ENCODE results near the gene NFX1. TPM values are rescaled to one million over a fixed set of nuclear protein-coding genes. Genes with fewer than 3 reads are reported as not detected.
"Not testable (repeated sequence)": the region's sequence is repeated elsewhere in the genome, so short reads cannot be mapped to it uniquely, and the experiment has no call there.

The NFX1 gene
- total RNA-seq, 1 experiment from 2014 or later, result 14.0 TPM

DNA sequence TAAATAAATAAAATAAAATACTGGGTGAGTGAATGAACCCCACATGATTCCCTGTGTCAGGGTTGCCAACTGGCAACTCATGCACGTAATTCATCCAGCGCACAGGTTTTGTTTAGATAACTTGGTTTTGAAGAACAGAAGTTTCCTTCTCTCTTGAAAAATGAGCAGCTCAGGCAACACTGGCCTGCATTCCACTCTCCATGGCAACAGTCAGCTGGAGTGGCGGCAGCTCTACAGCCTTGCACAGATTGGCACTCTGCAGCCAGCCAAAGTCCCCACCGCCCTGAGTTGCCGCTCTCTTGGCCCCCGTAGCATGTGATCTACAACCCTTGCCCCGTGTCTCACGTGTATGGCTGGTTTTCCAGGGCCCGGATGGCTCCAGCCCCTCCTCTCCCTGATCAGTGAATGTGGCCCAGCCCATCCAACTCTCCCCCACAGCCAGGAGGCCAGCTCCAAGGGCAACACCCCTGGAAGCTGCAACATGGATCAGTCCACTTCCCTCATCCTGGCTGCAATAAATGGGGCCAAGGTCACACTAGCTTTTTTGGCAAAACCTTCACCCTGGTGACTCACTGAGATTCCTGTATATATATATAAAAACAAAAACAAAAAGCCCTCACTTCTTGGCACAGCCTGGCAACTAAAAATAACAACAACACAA, 100.9 kb downstream of the NFX1 start:
- not testable (repeated sequence) for H3K27me3 ChIP-seq (ENCODE audit: control insufficient read depth, insufficient read depth, low read length); H3K4me3 ChIP-seq (ENCODE audit: insufficient read depth, low read depth, low read length); H3K36me3 ChIP-seq (replicated peaks; ENCODE audit: control insufficient read depth, insufficient read depth, low read length)
- peak; percentile 35 for DNase-seq

DNA sequence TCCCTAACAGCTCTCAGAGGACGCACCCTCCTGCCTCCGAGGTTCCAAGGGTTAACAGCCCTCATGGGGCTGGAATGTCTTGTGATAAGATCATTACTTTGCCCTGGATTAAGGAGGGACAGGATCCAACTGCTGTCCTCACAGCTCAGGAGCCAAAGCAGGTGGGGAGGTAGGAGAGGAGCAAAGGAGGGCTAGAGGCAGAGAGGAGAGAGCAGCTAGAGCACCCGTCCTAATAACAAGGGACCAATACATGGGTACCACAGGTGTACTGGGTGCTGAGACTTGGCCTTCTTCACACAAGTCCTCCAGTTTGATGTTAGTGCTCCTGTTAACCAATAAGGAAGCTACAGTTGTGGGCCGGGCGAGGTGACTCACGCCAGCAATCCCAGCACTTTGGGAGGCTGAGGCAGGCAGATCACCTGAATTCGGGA, 102.3 kb downstream of the NFX1 start:
- not testable (repeated sequence) for H3K36me3 ChIP-seq (replicated peaks; ENCODE audit: control insufficient read depth, insufficient read depth, low read length); H3K4me3 ChIP-seq (ENCODE audit: insufficient read depth, low read depth, low read length); H3K27me3 ChIP-seq (ENCODE audit: control insufficient read depth, insufficient read depth, low read length); DNase-seq

DNA sequence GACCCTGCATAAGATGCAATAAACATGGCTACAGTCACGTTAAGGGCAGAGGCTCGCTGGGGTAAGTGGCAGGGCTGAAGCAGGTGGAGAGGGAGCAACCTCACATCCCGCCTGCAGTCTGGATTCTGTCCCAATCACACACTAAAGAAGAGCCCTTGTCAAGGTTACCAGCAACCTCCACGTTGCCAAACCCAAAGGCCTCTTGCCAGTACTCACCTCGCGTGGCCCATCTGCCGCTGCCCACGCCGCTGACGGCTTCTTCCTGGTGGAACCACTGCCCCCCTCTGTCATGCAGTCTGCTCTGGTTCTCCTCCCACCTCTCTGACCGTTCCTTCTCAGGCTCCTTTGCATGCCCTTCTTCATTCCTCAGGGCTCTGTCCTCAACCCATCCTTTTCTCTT, 103.3 kb downstream of the NFX1 start:
- Histone ChIP-seq H3K27me3 (ENCODE audit: control insufficient read depth, insufficient read depth, low read length) (no peaks in the 10 kb centered on the region), H3K36me3 (replicated peaks; ENCODE audit: control insufficient read depth, insufficient read depth, low read length) (no peaks in the 10 kb centered on the region), H3K4me3 (ENCODE audit: insufficient read depth, low read depth, low read length) (no peak overlapping the region)
- DNase-seq, result no peak

DNA sequence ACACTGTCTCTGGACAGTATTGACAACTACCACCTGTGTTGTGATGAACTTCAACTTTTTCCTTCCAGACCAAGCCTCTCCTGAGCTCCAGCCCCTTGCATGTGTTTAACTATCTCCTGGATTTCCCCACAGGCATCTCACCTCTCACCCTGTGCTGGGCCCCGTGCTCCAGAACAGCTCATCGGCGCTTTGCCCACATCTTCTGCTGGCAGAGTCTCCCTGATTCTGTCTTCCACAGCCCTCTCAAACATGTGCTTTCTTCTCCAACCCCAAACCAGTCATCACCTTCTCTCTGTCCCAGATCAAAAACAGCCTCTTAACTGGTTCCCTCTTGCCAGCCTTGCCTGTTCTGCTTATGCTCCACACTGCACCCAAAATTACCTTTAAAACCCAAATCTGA, 103.7 kb downstream of the NFX1 start:
- H3K27me3 ChIP-seq (ENCODE audit: control insufficient read depth, insufficient read depth, low read length); DNase-seq; H3K36me3 ChIP-seq (replicated peaks; ENCODE audit: control insufficient read depth, insufficient read depth, low read length); H3K4me3 ChIP-seq (ENCODE audit: insufficient read depth, low read depth, low read length): not testable (repeated sequence)

DNA sequence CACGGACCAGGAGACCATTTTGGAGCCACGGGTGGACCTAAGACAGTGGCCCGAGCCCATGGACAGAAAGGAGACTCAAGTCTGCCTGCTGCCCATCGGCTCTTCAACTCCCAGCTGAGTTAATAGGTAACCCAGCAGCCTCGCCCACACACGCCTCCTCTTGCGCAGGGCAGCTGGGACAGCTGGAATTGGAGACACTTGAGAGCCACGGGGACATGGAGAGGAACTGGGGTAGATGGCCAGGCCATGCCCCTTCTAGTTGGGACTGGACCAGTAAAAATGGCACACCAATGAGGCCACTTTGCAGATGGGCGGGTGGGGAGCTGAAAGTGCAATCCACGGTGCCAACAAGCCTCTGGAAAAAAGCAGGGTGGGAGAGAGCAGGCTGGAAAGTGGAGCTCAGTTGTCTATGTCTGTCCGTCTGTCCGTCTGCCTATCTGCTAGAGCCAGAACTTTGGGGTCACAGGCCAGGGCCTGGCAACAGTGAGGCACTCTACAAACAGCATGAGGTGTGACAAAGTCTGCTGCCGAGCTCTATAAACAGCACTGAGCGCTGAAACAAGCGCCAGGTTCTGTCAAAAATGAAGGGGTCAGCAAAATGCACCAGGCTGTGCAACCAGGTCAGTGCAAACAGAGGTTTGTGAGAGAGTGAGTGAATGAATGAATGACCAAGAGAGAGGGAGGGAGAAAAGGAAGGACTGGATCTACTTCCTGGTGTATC, 105.0 kb downstream of the NFX1 start:
- not testable (repeated sequence) for DNase-seq; H3K4me3 ChIP-seq (ENCODE audit: insufficient read depth, low read depth, low read length); H3K27me3 ChIP-seq (ENCODE audit: control insufficient read depth, insufficient read depth, low read length); H3K36me3 ChIP-seq (replicated peaks; ENCODE audit: control insufficient read depth, insufficient read depth, low read length)

DNA sequence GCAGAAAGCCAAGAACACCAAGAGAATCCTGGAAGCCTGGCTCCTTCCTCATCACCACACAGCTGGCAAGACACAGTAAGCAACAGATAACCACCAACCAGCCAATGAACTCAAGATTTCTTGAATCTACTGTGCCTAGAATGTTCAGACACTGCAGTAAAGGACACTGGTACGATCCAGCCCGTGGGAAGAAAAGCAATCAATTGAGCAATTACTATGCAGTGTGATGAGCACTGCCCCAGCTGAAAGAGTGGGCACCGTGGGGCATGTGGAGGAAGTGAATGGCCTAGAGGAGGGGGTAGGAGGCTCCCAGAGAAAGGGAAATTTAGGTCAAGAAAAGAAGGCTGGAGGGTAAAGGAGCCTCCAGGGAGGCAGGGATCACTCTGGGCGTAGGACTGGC, 107.5 kb downstream of the NFX1 start:
- not testable (repeated sequence) for H3K4me3 ChIP-seq (ENCODE audit: insufficient read depth, low read depth, low read length); H3K36me3 ChIP-seq (replicated peaks; ENCODE audit: control insufficient read depth, insufficient read depth, low read length); DNase-seq

DNA sequence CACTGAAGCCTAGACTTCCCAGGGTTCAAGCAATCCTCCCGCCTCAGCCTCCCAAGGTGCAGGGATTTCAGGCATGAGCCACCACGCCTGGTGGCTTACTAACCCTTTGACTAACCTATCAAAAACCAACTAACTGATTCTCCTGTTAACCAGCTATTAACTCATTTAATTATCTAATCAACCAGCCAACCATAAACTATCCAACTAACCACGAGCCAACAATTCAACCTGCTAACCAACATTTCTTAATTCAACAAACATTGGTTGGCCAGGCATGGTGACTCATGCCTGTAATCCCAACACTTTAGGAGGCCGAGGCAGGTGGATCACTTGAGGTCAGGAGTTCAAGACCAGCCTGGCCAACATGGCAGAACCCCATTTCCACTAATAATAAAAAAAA, 108.7 kb downstream of the NFX1 start:
- not testable (repeated sequence) for H3K4me3 ChIP-seq (ENCODE audit: insufficient read depth, low read depth, low read length); H3K27me3 ChIP-seq (ENCODE audit: control insufficient read depth, insufficient read depth, low read length); DNase-seq; H3K36me3 ChIP-seq (replicated peaks; ENCODE audit: control insufficient read depth, insufficient read depth, low read length)

More for the DNA sequence above, 107.5 kb downstream of the NFX1 start:
- H3K27me3 ChIP-seq (ENCODE audit: control insufficient read depth, insufficient read depth, low read length), result not testable (repeated sequence)

DNA sequence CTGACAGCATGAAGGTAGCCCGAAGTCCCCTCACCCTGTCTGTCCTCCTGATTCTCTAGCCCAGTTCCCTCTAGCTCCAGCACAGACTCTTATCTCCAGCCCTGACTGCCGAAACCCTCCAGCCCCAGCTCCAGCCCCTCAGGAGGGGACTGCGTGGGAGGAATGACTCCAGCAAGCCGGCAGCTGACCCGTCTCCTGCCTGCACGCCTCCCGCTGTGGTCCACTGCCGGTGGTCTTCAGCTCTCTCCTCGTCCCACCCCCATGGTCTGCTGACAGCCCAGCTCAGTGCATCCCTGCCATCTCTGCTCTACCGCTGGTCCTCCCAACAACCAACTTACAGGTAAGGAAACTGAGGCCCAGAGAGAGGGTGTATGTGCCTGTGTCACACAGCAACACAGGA, 111.5 kb downstream of the NFX1 start:
- not testable (repeated sequence) for H3K27me3 ChIP-seq (ENCODE audit: control insufficient read depth, insufficient read depth, low read length); DNase-seq; H3K4me3 ChIP-seq (ENCODE audit: insufficient read depth, low read depth, low read length); H3K36me3 ChIP-seq (replicated peaks; ENCODE audit: control insufficient read depth, insufficient read depth, low read length)

DNA sequence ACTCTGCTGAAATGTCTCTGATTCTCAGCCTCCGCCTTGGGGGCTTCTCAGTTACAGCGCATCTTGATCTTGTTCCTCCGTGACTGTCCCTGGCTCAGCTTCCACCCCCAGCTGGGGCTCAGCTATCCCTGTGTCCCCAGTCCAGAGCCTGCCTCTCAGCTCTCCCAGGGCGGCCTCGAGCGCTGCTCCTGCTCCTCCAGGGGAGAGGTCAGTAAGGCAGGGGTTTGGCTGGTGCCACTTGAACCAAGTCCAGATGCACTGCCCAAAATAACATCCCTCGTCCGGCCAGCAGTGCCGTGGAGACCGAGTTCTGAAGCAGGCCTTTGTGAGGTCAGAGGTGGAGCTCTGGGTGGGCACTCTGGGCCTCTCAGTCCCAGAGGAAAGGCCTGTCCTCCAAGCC, 112.1 kb downstream of the NFX1 start, which contains the start of gene AQP7:
Gene AQP7 (minus strand): TSS at position 198 of the 400 bp plus-strand sequence. CDS start 1,306 bp downstream, outside the sequence.
- H3K4me3 ChIP-seq (ENCODE audit: insufficient read depth, low read depth, low read length); H3K36me3 ChIP-seq (replicated peaks; ENCODE audit: control insufficient read depth, insufficient read depth, low read length): not testable (repeated sequence)

DNA sequence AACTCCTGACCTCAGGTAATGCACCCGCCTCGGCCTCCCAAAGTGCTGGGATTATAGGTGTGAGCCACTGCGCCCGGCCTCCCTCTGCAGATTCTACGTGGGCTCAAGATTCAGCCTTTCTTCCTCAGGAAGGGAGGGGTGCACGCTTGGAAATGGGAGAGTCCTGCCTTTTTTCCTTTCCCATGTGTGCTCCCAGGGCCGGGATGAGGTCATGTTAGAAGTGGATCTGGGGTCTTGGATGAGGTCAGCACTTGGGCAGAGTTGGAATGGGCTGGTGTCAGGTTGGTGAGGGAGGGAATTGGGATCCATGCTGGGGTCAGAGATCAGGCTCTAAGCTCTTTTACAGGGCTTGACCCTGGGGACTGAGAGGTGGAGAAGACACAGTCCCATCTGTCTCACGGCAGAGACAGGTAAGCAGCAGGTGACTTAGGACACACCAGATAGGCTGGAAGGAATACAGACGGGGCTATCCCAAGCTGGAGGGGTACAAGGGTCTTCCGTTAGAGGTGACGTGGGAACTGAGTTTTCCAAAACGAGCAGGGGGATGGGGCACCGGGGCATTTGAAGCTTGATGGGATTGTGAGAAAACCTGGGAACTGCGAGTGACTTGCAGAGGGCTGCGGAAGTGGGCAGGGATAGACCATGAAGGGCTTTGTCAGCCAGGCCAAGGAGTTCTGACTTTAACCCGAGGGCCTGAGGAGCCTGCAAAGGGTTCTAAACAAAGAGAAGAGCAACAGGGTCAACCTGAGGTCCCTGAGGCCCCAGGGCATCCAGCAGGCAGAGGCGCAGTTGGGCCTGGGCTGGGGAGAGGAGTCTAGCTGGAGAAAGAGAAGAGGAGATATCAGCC, 113.8 kb downstream of the NFX1 start:
- DNase-seq, result peak; percentile 30
- H3K27me3 ChIP-seq (ENCODE audit: control insufficient read depth, insufficient read depth, low read length), result no peaks in the 10 kb centered on the region
- H3K36me3 ChIP-seq (replicated peaks; ENCODE audit: control insufficient read depth, insufficient read depth, low read length), result no peaks in the 10 kb centered on the region
- no peak overlapping the region for H3K4me3 ChIP-seq (ENCODE audit: insufficient read depth, low read depth, low read length)

More for the DNA sequence above, 112.1 kb downstream of the NFX1 start, which contains the start of gene AQP7:
- not testable (repeated sequence) for H3K27me3 ChIP-seq (ENCODE audit: control insufficient read depth, insufficient read depth, low read length); DNase-seq

DNA sequence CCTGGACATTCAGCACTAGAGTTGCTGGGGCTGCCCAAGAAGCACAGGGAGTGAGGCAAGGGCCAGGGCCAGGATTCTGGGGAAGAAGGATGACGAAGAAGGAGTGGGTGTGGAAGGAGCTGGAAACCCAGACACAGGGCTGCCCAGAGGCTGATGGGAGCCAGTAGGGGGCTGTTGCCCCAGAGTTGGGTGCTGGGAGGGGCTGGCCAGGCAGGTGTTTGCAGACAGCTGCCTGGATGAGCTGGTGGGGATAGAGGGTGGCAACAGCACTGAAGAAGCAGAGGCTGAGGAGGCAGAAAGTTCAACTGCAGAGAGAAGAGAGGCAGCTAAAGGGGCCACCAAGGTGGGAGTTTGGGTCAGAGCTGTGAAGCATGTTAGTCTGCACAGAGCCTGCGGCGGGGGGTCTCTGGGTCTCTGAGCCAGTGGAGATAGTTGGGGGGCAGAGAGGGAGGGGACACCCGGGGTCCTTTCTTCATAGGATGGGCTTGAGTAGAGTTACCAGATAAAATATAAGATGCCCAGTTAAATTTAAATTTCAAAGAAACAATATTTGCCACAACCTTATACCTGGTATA, 114.6 kb downstream of the NFX1 start:
- Histone ChIP-seq H3K4me3 (ENCODE audit: insufficient read depth, low read depth, low read length) (no peak overlapping the region), H3K27me3 (ENCODE audit: control insufficient read depth, insufficient read depth, low read length) (no peaks in the 10 kb centered on the region), H3K36me3 (replicated peaks; ENCODE audit: control insufficient read depth, insufficient read depth, low read length) (no peaks in the 10 kb centered on the region)
- peak; percentile 35 for DNase-seq

DNA sequence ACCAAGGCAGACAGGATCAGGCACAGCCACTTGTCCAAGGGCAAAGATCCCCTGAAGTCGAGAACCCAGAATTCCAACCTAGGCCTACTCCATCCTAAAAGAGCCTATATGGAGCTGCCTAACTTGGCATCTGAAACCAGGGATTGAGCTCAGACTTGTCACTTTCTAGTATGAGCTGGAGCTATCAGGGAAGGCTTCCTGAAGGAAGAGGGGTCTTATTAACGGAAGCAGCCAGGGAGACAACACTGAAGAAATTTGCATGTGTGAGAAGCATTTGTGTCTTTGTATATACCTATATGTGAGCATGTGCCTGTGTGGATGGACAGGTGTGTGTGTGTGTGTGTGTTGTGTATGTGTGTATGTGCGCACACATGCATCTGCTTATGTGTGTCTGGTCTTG, 116.7 kb downstream of the NFX1 start:
- Histone ChIP-seq H3K27me3 (ENCODE audit: control insufficient read depth, insufficient read depth, low read length) (no peaks in the 10 kb centered on the region), H3K4me3 (ENCODE audit: insufficient read depth, low read depth, low read length) (no peak overlapping the region), H3K36me3 (replicated peaks; ENCODE audit: control insufficient read depth, insufficient read depth, low read length) (no peaks in the 10 kb centered on the region)
- DNase-seq, result no peak

DNA sequence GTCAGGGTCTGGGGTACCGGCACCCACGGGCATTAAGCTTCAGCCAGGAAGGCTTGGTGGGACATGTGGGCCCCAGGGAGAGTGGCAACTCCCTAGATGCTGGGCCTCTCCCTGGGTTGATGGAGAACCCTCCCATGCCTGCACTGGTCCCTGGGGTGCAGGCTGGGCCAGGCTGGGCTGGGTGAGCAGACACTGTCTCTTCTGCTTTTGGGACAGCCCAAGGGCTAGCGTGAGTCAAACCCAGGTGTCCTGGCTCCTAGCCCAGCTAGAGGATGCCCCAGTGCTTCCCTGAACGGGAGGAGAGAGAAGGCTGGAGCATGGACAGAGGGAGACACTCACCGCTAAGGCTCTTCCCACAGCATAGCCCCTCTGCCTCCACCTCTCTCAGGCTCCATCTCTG, 117.8 kb downstream of the NFX1 start:
- no peaks in the 10 kb centered on the region for H3K27me3 ChIP-seq (ENCODE audit: control insufficient read depth, insufficient read depth, low read length)
- no peak for DNase-seq
- H3K4me3 ChIP-seq (ENCODE audit: insufficient read depth, low read depth, low read length), result no peak overlapping the region
- no peaks in the 10 kb centered on the region for H3K36me3 ChIP-seq (replicated peaks; ENCODE audit: control insufficient read depth, insufficient read depth, low read length)

DNA sequence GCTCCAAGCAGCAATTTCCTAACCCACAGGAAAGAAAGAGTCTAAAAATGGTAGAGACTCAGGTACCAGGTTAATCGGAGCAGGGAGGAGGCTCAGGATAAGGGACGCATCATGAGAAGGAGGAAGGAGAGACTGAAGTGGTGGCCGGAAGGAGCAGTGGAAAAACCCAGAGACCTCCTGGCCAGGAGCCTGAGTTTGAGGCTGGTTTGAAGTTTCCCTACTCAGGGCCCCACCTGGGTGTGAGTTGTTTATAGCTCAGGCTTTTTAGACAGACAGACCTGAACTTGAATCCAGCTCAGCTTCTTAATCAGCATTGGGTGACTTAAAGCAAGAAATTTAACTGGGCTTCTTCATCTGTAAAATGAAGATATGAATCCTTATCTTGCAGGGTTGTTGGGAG, 124.0 kb downstream of the NFX1 start:
- DNase-seq, result no peak
- Histone ChIP-seq H3K4me3 (ENCODE audit: insufficient read depth, low read depth, low read length) (no peak overlapping the region), H3K36me3 (replicated peaks; ENCODE audit: control insufficient read depth, insufficient read depth, low read length) (no peaks in the 10 kb centered on the region), H3K27me3 (ENCODE audit: control insufficient read depth, insufficient read depth, low read length) (no peaks in the 10 kb centered on the region)

Data from H7 (cell line).